Stimulated activated CD8-positive, alpha-beta memory T cell treated with anti-CD3 and anti-CD28 coated beads, Interleukin-2, amount 100 ng/mL, for 1 hour (primary cell): ENCODE data around the gene PEX5.
"Not testable (repeated sequence)": the region's sequence is repeated elsewhere in the genome, so short reads cannot be mapped to it uniquely, and the experiment has no call there.

Experiments
- DNase-seq, 2 donors: peaks; one replicate each; pipeline ENCODE4 v3.0.0-alpha.2; 2020; ENCODE audit warnings: low read depth in 2 of 2

PEX5 gene

DNA sequence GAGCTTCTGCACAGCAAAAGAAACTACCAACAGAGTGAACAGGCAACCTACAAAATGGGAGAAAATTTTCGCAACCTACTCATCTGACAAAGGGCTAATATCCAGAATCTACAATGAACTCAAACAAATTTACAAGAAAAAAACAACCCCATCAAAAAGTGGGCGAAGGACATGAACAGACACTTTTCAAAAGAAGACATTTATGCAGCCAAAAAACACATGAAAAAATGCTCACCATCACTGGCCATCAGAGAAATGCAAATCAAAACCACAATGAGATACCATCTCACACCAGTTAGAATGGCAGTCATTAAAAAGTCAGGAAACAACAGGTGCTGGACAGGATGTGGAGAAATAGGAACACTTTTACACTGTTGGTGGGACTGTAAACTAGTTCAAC, 24.3 kb downstream of the PEX5 start:
- DNase-seq = not testable (repeated sequence)

DNA sequence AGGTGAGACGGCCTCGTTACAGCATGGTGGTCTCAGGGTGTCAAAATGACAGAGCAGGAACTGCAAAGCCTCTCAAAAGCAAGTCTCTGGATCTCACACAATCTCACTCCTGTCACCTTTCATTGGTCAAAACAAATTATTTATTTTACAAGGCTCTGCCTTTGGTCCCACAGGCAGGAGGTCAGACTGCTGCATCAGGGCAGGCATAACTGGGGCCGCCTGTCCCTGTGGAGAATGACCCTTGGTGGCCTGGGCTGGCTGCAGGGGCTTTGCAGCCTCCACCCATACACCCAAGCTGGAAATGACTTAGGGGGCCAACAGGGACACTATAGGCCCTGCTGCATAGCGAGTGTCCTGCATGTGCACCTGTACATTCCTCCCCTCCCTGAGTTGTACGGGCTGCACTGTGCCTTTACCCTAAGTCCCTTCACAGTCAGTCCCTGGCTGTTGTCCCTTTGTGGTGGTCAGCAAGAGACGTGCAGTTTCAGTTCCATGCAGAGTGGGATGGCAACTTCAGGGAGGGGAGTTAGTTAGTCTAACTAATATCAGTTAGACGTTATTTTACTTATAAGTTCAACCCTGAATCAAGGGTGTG, 28.1 kb downstream of the PEX5 start:
- no peak for DNase-seq

DNA sequence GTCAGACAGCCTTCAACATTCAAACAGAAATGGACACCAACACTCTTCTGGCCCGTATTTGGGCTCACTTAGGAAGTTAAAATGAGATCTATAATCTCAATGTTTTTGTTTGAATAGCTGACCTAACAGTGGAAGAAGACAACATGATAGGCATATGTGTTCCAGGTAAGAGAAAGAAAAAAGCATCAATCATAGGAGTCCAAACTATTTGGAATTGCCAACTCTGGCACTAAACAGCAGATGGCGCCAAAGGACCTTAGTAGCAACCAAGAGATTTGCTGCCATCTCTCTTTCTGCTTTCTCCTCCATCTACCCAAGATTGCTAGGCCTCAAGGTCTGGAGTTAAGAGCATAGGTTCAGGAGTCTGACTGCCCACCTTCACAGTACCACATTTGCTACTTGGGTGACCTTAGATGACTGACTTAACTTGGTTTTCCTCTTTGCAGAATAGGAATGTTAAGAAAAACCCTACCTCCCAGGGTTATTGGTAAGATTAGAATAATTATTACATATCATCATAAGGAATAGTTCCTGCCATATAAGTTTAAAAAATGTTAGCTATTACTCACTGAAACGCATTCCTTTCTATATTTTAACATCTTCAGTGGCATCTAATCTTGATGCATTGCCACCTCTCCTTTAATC, 30.2 kb downstream of the PEX5 start:
- DNase-seq = peak; percentile 31 to 50

DNA sequence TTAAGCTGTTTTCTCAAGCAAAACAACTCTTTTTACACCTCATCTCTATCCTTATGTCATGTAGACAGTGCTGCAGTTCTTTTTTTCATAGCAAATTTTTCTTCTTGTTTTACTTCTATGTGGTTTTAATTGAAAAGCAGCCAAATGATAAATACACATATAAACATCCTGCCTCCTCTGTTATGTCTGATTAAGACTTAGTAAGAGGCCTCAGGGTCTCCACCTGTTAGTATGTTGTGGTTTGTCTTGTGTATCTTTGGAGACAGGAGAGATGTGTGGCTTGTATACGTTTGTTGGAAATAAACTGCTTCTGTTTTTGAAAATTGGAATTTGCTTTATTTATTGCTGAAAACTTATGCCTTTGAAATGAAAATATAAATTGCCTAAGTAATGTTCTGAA, 32.0 kb downstream of the PEX5 start:
- no peak for DNase-seq

DNA sequence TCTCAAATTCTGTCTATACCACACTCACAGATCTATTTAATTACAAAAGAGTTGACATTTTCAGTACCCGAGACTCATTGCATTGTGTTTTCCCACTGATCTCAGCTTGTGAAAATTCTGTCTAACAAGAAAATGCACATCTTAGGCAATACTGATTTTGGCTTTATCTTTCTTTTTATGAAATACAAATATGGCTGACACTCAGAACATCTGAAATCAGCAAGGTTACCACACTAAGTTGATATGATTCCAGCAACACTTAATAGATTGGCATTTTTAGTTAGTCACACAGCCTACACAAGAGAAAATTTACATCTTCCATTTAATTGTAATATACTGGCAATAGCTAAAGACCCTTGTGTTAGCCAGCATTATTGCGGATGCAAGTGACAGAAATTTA, 40.3 kb downstream of the PEX5 start:
- no peak for DNase-seq

DNA sequence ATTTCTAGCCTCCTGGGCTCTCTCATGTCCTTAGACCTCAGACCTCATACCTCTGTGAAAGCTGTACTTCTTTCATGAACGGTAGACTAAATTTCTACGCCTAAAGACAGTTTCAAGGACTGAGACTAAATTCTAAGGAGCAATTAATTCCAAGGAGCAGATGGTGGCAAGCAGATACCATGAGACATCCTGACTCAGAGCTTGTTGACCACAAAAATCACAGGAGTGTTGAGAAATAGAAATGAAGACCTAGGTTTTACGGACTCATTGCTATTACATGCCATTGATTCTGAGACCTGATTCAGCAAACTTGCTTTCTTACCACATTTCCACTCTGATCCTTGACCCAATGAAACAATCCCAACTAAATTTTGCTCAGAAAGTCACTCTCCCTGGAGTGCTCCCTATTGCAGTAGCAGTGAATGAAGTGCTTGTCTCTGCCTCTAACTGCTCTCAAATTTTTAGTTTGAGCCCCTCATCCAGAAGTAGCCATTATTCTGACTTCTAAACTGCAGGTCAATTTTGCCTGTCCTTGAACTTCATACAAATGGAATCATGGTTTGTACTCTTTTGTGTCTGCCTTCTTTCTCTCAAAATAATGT, 52.0 kb downstream of the PEX5 start:
- DNase-seq = no peak

DNA sequence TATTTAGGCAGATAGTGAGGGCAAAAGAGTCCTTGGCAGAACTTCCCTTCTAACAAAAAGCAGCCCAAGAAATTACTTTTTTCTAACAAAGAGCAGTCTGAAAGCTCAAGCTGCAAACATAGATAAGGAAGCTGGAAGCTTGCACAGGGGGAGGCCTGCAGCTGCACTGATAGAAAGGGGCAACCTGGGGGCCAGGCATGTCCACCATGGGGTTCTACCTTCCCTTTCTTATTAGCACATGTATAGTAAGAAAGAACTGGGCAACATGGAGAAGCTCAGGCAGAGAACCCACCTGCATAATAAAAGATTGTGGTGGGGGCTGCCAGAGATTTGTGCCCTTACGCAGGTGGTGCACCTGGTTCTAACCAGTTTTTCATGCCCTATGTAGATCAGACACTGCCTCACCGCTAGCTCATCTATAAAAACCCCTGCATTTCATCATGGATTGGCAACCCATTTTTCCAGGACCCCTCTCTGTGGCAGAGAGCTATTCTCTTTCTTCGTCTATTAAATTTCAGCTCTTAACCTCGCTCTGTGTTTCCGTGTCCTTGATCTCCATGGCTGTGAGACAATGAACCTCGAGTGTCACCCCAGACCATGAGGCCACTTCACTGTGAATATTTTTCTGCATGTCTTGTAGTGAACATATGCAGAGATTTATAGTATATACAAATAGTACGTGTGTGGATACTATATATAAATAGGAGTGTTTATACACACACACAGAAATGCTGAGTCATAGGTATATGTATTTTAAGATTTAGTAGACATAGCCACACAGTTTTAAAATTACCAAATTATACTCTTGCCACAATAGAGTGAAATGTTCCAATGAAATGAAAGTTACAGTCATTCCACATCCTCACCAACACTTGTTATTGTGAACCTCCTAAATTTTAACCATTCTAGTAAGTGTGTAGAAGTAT, 53.0 kb downstream of the PEX5 start:
- no peak for DNase-seq

DNA sequence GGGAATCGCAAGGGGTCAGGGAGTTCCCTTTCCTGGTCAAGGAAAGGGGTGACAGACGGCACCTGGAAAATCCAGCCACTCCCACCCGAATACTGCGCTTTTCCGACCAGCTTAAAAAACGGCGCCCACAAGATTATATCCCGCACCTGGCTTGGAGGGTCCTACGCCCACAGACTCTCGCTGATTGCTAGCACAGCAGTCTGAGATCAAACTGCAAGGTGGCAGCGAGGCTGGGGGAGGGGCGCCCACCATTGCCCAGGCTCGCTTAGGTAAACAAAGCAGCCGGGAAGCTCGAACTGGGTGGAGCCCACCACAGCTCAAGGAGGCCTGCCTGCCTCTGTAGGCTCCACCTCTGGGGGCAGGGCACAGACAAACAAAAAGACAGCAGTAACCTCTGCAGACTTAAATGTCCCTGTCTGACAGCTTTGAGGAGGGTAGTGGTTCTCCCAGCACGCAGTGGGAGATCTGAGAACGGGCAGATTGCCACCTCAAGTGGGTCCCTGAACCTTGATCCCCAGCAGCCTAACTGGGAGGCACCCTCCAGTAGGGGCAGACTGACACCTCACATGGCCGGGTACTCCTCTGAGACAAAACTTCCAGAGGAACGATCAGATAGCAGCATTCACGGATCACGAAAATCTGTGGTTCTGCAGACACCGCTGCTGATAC, 62.0 kb downstream of the PEX5 start:
- not testable (repeated sequence) for DNase-seq

DNA sequence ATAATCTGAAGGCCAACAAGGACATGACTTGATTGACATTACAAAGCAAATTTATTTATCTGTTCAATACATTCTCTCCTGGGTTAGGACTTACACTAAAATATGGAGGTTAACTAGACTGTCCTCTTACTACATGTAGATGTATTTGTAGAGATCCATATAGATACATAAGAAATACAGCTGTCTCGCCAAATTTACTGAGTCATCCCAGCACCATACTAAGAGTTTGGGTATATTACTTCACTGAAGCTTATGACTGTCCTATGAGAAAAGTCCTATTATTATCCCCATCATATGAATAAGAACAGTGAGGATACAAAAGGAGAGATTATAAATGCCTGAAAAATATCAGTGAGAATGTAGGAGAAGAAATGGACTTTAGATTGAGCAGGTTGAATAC, 69.6 kb downstream of the PEX5 start:
- DNase-seq = no peak
